NCI-H774 (cell line): ENCODE data around the gene IQGAP2.
"Not testable (repeated sequence)": the region's sequence is repeated elsewhere in the genome, so short reads cannot be mapped to it uniquely, and the experiment has no call there.

Experiments used
- DNase-seq: peaks from one replicate; lab custom pipeline; 2025; lab: John Stamatoyannopoulos, UW

Gene IQGAP2

GRCh38 chr5:76657683-76658311, 254.7 kb downstream of the IQGAP2 start:
- DNase-seq: no peak

GRCh38 chr5:76660360-76660759, 257.3 kb downstream of the IQGAP2 start:
- DNase-seq: no peak

GRCh38 chr5:76662521-76662920, 259.4 kb downstream of the IQGAP2 start:
- no peak for DNase-seq

- DNase-seq: no peak
Measured at GRCh38 chr5:76663573-76663972, 260.5 kb downstream of the IQGAP2 start.

- DNase-seq: no peak
Measured at GRCh38 chr5:76664079-76664478, 261.0 kb downstream of the IQGAP2 start.

- DNase-seq: no peak
Measured at GRCh38 chr5:76667495-76667894, 264.4 kb downstream of the IQGAP2 start.

GRCh38 chr5:76669245-76669644, 266.2 kb downstream of the IQGAP2 start:
- no peak for DNase-seq

- no peak for DNase-seq
Measured at GRCh38 chr5:76670508-76670907, 267.4 kb downstream of the IQGAP2 start.

- no peak for DNase-seq
Measured at GRCh38 chr5:76672242-76672641, 269.2 kb downstream of the IQGAP2 start.

- DNase-seq: no peak
Measured at GRCh38 chr5:76673125-76673524, 270.0 kb downstream of the IQGAP2 start.

- no peak for DNase-seq
Measured at GRCh38 chr5:76674330-76675066, 271.4 kb downstream of the IQGAP2 start.

GRCh38 chr5:76675364-76675763, 272.3 kb downstream of the IQGAP2 start:
- no peak for DNase-seq

GRCh38 chr5:76677849-76678472, 274.9 kb downstream of the IQGAP2 start:
- DNase-seq: no peak

GRCh38 chr5:76679231-76679630, 276.1 kb downstream of the IQGAP2 start:
- DNase-seq: no peak

- not testable (repeated sequence) for DNase-seq
Measured at GRCh38 chr5:76680826-76681225, 277.7 kb downstream of the IQGAP2 start.

- DNase-seq: no peak
Measured at GRCh38 chr5:76681287-76681686, 278.2 kb downstream of the IQGAP2 start.

GRCh38 chr5:76682387-76682786, 279.3 kb downstream of the IQGAP2 start:
- DNase-seq: no peak

- no peak for DNase-seq
Measured at GRCh38 chr5:76683816-76684731, 281.0 kb downstream of the IQGAP2 start.

- DNase-seq: no peak
Measured at GRCh38 chr5:76684756-76685519, 281.9 kb downstream of the IQGAP2 start.

- no peak for DNase-seq
Measured at GRCh38 chr5:76685704-76686103, 282.6 kb downstream of the IQGAP2 start.

GRCh38 chr5:76688212-76688611, 285.1 kb downstream of the IQGAP2 start:
- no peak for DNase-seq
